HG02852 (cell line): ENCODE data around the gene SLC32A1.
A peak's percentile ranks its signal among the peaks of the same experiment; 100 is the strongest.

Experiments
- ATAC-seq: cut with Tn5 transposase; IDR thresholded peaks from one replicate; pipeline ENCODE4 v1.9.1; 2021; ENCODE audit warnings: mild to moderate bottlenecking, moderate library complexity; ENCODE audit not compliant: unreplicated experiment

The SLC32A1 gene

GRCh38 chr20:38725148-38725901 is 1.0 kb downstream of the SLC32A1 start:
- ATAC-seq = no peak

GRCh38 chr20:38725931-38726803 is 1.9 kb downstream of the SLC32A1 start:
- no peak for ATAC-seq

GRCh38 chr20:38726804-38727606 is 2.7 kb downstream of the SLC32A1 start:
- no peak for ATAC-seq

GRCh38 chr20:38727607-38728190 is 3.4 kb downstream of the SLC32A1 start:
- ATAC-seq = no peak

- ATAC-seq = no peak
Measured at GRCh38 chr20:38728191-38728781, 4.0 kb downstream of the SLC32A1 start.

- ATAC-seq = no peak
Measured at GRCh38 chr20:38728911-38729642, 4.8 kb downstream of the SLC32A1 start.

GRCh38 chr20:38729767-38730166 is 5.5 kb downstream of the SLC32A1 start:
- no peak for ATAC-seq

- ATAC-seq = no peak
Measured at GRCh38 chr20:38730167-38730988, 6.1 kb downstream of the SLC32A1 start.

GRCh38 chr20:38730989-38731737 is 6.9 kb downstream of the SLC32A1 start:
- no peak for ATAC-seq

- ATAC-seq = no peak
Measured at GRCh38 chr20:38731738-38732113, 7.4 kb downstream of the SLC32A1 start.

GRCh38 chr20:38732981-38733380 is 8.7 kb downstream of the SLC32A1 start:
- ATAC-seq = no peak

- no peak for ATAC-seq
Measured at GRCh38 chr20:38735172-38735571, 10.9 kb downstream of the SLC32A1 start.

GRCh38 chr20:38737887-38738286 is 13.6 kb downstream of the SLC32A1 start:
- no peak for ATAC-seq

- no peak for ATAC-seq
Measured at GRCh38 chr20:38745757-38746156, 21.5 kb downstream of the SLC32A1 start.

GRCh38 chr20:38747495-38748096 is 23.3 kb downstream of the SLC32A1 start:
- ATAC-seq = no peak

- peak; percentile 90 for ATAC-seq
Measured at GRCh38 chr20:38748097-38748860, 24.0 kb downstream of the SLC32A1 start, which contains the start of gene ACTR5. TSS of gene ACTR5 (plus strand) at chr20:38748460. CDS start at chr20:38748479, 19 bp downstream.

GRCh38 chr20:38748861-38749149 is 24.5 kb downstream of the SLC32A1 start:
- ATAC-seq = peak; percentile 30
